Stimulated activated CD4-positive, alpha-beta T cell treated with anti-CD3 and anti-CD28 coated beads, TNF-alpha, amount 100 ng/mL, for 1 hour (primary cell): ENCODE data around the gene ZNF772.
A peak's percentile ranks its signal among the peaks of the same experiment; 100 is the strongest.

ENCODE experiments used
- DNase-seq, 3 donors: peaks; one replicate each; pipeline ENCODE4 v3.0.0-alpha.2; 2020; ENCODE audit warnings: low read depth in 3 of 3, low spot score in 1 of 3

ZNF772 gene

GRCh38 chr19:57435062-57435978, 42.0 kb downstream of the ZNF772 start, which contains the start of gene ZNF749:
Gene ZNF749, plus strand, starts transcription at chr19:57435325. Its CDS starts 254 bp downstream, at chr19:57435579.
- DNase-seq, result peak; percentile 86 to 96 (median 89)

GRCh38 chr19:57434386-57435061, 42.8 kb downstream of the ZNF772 start:
- DNase-seq, result no peak

- no peak for DNase-seq
Measured at GRCh38 chr19:57421037-57421436, 56.3 kb downstream of the ZNF772 start.

- no peak for DNase-seq
Measured at GRCh38 chr19:57419439-57419838, 57.9 kb downstream of the ZNF772 start.
